ENCODE results near the gene TSPAN7. TPM values are rescaled to one million over a fixed set of nuclear protein-coding genes. Genes with fewer than 3 reads are reported as not detected.

TSPAN7 gene
- total RNA-seq, 1 experiment from 2014 or later, result 3.5 TPM

DNA sequence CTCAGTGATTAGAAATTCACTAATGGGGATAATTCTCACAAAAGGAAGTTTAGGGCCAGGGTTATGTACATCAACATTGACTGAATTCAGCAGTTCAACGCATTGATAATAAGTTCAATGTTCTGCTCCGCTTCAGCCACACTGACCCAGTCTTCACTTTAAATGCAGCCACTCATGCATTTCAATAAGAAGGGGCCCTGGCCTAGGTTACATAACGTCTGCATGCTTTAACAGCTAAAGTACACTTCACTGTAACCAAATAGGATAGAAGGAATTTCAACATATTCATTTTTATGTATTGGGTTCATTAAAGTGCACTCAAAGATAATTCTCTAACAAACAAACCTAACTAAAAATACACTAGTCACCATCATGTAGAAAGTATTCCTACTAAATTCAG lies 12.8 kb upstream of the TSPAN7 start:
- no peak overlapping the region for H3K9ac ChIP-seq (ENCODE audit: extremely low read depth, insufficient read length, low read length)
- Mint-ChIP-seq H3K27ac (no peak overlapping the region), H3K27me3 (ENCODE audit: low read depth) (no peaks in the 10 kb centered on the region), H3K9me3 (peaks cover 44 to 63% of the 10 kb centered on the region in 2 experiments), H3K4me3 (no peak overlapping the region), H3K4me1 (peaks cover 0 to 3% of the 10 kb centered on the region in 2 experiments; a peak in 2 of 4 replicates), H3K36me3 (ENCODE audit: insufficient read depth in 1 of 3, low read depth in 3 of 3) (peaks cover 0 to 3% (median 2%) of the 10 kb centered on the region in 3 experiments; a peak in 2 of 7 replicates)
- no peak overlapping the region for H2BK20ac ChIP-seq (ENCODE audit: low read depth, low read length, poor library complexity, severe bottlenecking)
- H3K27me3 ChIP-seq (ENCODE audit: insufficient read depth, low read length), result no peaks in the 10 kb centered on the region
- H3K9me3 ChIP-seq (ENCODE audit: control insufficient read depth, low read depth, low read length), result no peaks in the 10 kb centered on the region
- H4K5ac ChIP-seq (ENCODE audit: insufficient read length, low read depth, low read length), result no peak overlapping the region
- H4K91ac ChIP-seq (ENCODE audit: insufficient read length, low read depth, low read length), result no peak overlapping the region
- TF ChIP-seq CTCF (conservative IDR thresholded peaks at IDR 0.05), result no peak
- H3K79me1 ChIP-seq (ENCODE audit: insufficient read depth, low read depth, low read length, poor library complexity, severe bottlenecking), result no peaks in the 10 kb centered on the region
- H3K4me2 ChIP-seq (ENCODE audit: insufficient read depth, insufficient read length, low read length), result no peak overlapping the region
- no peak overlapping the region for H2AFZ ChIP-seq (ENCODE audit: low read length)
- H2BK15ac ChIP-seq (ENCODE audit: low read depth, low read length), result no peak overlapping the region
- no peak overlapping the region for H3T11ph ChIP-seq (ENCODE audit: low read length)
- no peak overlapping the region for H3K27ac ChIP-seq (ENCODE audit: insufficient read length, low read depth, low read length)
- no CpG with 5 or more reads among the region's 3 CpGs for WGBS (ENCODE audit: extremely low coverage, insufficient read length, low lambda C conversion rate)
- no peaks in the 10 kb centered on the region for H3K79me2 ChIP-seq (ENCODE audit: insufficient read depth, low read length)
- no peak overlapping the region for H2BK5ac ChIP-seq (ENCODE audit: insufficient read length, low read length)
- H2BK120ac ChIP-seq (ENCODE audit: low read depth, low read length, poor library complexity, severe bottlenecking), result no peak overlapping the region
- H3K18ac ChIP-seq (ENCODE audit: insufficient read length, low read depth, low read length), result no peak overlapping the region
- H3K4ac ChIP-seq (ENCODE audit: low read depth, low read length), result no peak overlapping the region
- H2BK12ac ChIP-seq (ENCODE audit: insufficient read length, low read depth, low read length), result no peak overlapping the region
- DNase-seq, result no peak
- H3K23ac ChIP-seq (ENCODE audit: insufficient read length, low read depth, low read length), result no peak overlapping the region
- no peaks in the 10 kb centered on the region for H3K4me1 ChIP-seq (ENCODE audit: insufficient read depth, low read length)
- H3K56ac ChIP-seq (ENCODE audit: insufficient read length, low read depth, low read length), result no peak overlapping the region
- no peaks in the 10 kb centered on the region for H4K20me1 ChIP-seq (ENCODE audit: control insufficient read depth, insufficient read depth, insufficient read length)
- H3K14ac ChIP-seq (ENCODE audit: insufficient read depth, low read length), result no peak overlapping the region
- H3K23me2 ChIP-seq (ENCODE audit: insufficient read length, low read depth, low read length, poor library complexity, severe bottlenecking), result no peaks in the 10 kb centered on the region
- no peak overlapping the region for H4K8ac ChIP-seq (replicated peaks; ENCODE audit: insufficient read length, low read depth, low read length)
- H2AK5ac ChIP-seq (ENCODE audit: insufficient read length, low read length), result no peak overlapping the region

All from H9 (cell line).